Stimulated activated CD4-positive, alpha-beta T cell treated with anti-CD3 and anti-CD28 coated beads, Interleukin-15, amount 100 ng/mL, for 48 hours (primary cell): ENCODE results near the gene STAC2.
"Not testable (repeated sequence)": the region's sequence is repeated elsewhere in the genome, so short reads cannot be mapped to it uniquely, and the experiment has no call there.

Experiments
- DNase-seq, 2 donors: peaks; one replicate each; pipeline ENCODE4 v3.0.0-alpha.2; 2020; ENCODE audit warnings: low read depth in 2 of 2

STAC2 gene

GRCh38 chr17:39225308-39225958 is at the start of gene STAC2:
Gene STAC2 (minus strand): TSS chr17:39225945. CDS start chr17:39225502, 443 bp downstream.
- DNase-seq = no peak

GRCh38 chr17:39271546-39271945 is 45.8 kb upstream of the STAC2 start:
- no peak for DNase-seq

GRCh38 chr17:39270923-39271322 is 45.2 kb upstream of the STAC2 start:
- no peak for DNase-seq

- no peak for DNase-seq
These were observed 38.4 kb upstream of the STAC2 start for GRCh38 chr17:39264119-39264518.

- no peak for DNase-seq
These were observed 35.5 kb upstream of the STAC2 start for GRCh38 chr17:39261286-39261685.

- DNase-seq = no peak
These were observed 27.2 kb upstream of the STAC2 start for GRCh38 chr17:39252788-39253460.

GRCh38 chr17:39251997-39252396 is 26.3 kb upstream of the STAC2 start:
- no peak for DNase-seq

GRCh38 chr17:39250076-39250475 is 24.3 kb upstream of the STAC2 start:
- not testable (repeated sequence) for DNase-seq

- DNase-seq = no peak
These were observed 20.5 kb upstream of the STAC2 start for GRCh38 chr17:39246274-39246673.

- peak; percentile 72 to 83 for DNase-seq
These were observed 19.1 kb upstream of the STAC2 start for GRCh38 chr17:39244600-39245570.

- no peak for DNase-seq
These were observed 18.4 kb upstream of the STAC2 start for GRCh38 chr17:39244016-39244599.

GRCh38 chr17:39243155-39243554 is 17.4 kb upstream of the STAC2 start:
- DNase-seq = no peak

GRCh38 chr17:39240631-39241030 is 14.9 kb upstream of the STAC2 start:
- DNase-seq = no peak

- peak; percentile 53 to 61 for DNase-seq
These were observed 14.0 kb upstream of the STAC2 start for GRCh38 chr17:39239640-39240314.

GRCh38 chr17:39238311-39238972 is 12.7 kb upstream of the STAC2 start:
- peak; percentile 48 to 49 for DNase-seq

- no peak for DNase-seq
These were observed 11.8 kb upstream of the STAC2 start for GRCh38 chr17:39237586-39237985.

- no peak for DNase-seq
These were observed 11.3 kb upstream of the STAC2 start for GRCh38 chr17:39236981-39237441.

- DNase-seq = no peak
These were observed 10.7 kb upstream of the STAC2 start for GRCh38 chr17:39236450-39236927.

- DNase-seq = peak; percentile 36 to 48
These were observed 10.1 kb upstream of the STAC2 start for GRCh38 chr17:39235555-39236449.
